Esophagus squamous epithelium (tissue), 4 donors: ENCODE measurements around the gene ZNF385B.

Experiments
- CTCF ChIP-seq, 6 experiments: fragments of 450-650 bp in 4 of 6; fragments of 200-600 bp in 2 of 6; sonication (generic) in 2 of 6; IDR thresholded peaks; one replicate each; pipeline ENCODE4 v1.5.1; 2016 to 2019; ENCODE audit warnings: antibody characterized with exemption in 6 of 6, mild to moderate bottlenecking in 4 of 6, moderate library complexity in 4 of 6
- POLR2A ChIP-seq, 4 donors: fragments of 450-650 bp; IDR thresholded peaks; one replicate each; pipeline ENCODE4 v1.6.1; 2017; ENCODE audit warnings: antibody characterized with exemption in 4 of 4, mild to moderate bottlenecking in 4 of 4, moderate library complexity in 3 of 4

- peak; percentile 40 to 71 (median 50) for TF ChIP-seq CTCF (IDR thresholded peaks at IDR 0.05)
- TF ChIP-seq POLR2A (IDR thresholded peaks at IDR 0.05), result no peak
Measured at GRCh38 chr2:179410552-179411356, 450.7 kb downstream of the ZNF385B start.
